ENCODE results near the gene LGI2.

LGI2 gene

DNA sequence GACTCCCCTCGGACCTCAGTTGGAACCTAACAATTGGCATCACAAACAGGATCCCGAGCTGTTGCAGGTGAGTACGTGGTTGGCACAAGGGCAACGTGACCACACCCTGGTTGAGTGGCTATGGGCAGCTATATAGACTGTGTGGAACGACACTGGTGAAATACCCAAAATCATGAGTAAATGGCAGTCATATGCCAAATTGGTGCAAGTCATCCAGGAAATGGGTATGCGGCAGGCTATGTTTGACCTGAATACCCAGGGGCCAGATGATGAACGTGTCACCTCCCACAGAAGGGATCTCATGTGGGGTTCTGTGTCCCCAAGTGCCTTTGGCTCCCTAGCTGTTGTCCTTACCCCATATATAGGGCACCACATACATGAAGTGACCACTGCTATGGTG is 64.7 kb downstream of the LGI2 start:
- no peak for DNase-seq (ENCODE audit: low read depth in 2 of 2)

DNA sequence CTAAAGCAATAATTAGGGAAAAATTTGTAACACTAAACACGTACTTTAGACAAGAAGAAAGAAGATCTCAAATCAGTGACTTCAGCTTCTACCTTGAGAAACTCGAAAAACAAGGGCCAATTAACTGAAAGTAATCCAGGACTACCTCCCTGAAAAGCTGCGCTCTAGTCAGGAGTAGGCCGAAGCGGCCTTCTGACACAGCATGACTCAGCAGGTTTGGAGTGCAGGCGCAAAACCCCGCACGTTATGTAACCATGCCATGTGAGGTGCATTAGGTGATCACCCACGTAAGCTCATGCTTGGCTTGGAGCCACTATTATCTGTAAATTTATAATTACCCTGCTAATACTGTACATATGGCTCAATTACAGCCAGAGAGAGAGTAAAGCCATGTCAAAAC is 65.1 kb downstream of the LGI2 start:
- no peak for DNase-seq (ENCODE audit: low read depth in 2 of 2)

DNA sequence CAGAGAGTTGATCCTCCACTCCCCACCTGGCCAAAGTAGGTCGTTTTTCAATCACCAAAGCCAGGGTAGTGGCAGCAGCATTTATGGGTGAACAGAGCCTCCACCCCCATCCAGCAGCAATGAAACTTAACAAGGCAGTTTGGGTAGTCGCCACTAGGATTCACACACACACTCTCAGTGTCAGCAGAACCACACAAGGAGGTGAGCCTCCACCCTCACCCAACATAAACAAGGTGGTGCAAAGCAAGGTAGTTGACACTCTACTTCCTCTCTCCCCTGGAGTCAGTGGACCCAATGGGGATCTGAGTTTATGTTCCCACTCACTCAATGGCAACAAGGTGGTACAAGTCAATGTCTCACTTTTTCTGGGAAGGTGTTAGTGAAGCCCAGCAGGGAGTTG is 67.5 kb downstream of the LGI2 start:
- DNase-seq (ENCODE audit: low read depth in 2 of 2), result no peak

DNA sequence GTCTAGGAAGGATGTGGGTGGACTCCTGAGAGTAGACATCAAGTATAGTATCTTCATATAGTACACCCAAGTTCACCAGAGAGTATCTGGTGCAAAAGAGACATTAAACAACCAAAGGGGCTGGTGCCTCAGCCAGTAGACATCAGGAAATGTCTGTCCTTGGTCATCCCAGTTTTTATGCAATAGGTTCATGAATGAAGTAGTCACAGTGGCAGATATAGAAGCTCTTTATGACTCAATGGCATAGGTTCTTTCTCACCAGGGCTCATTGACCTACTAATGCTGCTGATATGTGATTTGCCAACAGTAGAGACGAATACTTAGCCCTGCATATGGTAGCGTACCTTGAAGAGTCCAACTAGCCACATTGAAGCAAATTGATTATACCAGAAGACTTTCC is 72.9 kb downstream of the LGI2 start:
- no peak for DNase-seq (ENCODE audit: low read depth in 2 of 2)

DNA sequence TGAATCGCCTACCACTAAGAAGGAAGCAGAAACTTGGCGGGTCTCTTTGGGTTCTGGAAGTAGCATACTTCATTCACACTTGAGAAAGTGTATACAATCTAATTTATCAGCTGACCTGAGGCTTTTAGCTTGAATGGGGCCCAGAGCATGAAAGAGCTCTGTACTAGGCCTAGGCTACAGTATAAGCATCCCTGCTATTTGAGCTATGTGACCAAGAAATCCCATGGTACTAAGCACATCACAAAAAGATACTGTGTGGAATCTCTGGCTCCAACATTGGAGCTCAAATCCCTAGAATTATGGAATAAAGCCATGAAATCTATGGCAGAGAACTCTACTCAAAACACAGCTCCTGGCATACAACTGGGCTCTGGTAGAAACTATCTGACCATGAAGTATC is 74.0 kb downstream of the LGI2 start:
- DNase-seq (ENCODE audit: low read depth in 2 of 2), result no peak

DNA sequence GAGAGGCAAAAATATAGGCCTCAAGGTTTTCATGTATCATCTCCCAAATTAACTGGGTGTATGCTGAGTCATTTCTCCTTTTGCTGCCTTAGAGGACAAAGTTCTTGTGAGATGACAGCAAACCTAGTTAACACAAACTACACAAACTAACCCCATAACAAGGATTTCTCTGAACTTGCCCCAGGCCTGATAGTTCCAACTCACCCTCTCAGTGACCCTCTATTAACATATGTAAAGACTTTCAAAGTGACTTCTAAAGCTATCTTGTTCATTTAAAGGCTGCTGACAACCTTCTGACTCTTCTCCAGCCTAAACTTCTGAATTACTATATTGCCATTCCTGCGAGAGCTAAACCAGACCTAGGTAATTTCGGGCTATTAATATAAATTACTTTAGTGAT is 74.7 kb downstream of the LGI2 start:
- no peak for DNase-seq (ENCODE audit: low read depth in 2 of 2)

- DNase-seq (ENCODE audit: low read depth in 2 of 2), result no peak
Observed at GRCh38 chr4:24952667-24953066, 78.1 kb downstream of the LGI2 start.

- DNase-seq (ENCODE audit: low read depth in 2 of 2), result no peak
Observed at GRCh38 chr4:24949970-24950369, 80.8 kb downstream of the LGI2 start.

Data from stimulated activated CD8-positive, alpha-beta memory T cell treated with anti-CD3 and anti-CD28 coated beads, Interleukin-7, amount 100 ng/mL, for 1 hour (primary cell).